H1 (cell line): ENCODE results near the gene NOL4L. TPM values are rescaled to one million over a fixed set of nuclear protein-coding genes. Genes with fewer than 3 reads are reported as not detected.

Source experiments
- CBX8 ChIP-seq: fragments of 300-800, 300-1000 bp; sonication (generic); IDR thresholded peaks from 2 replicates; pipeline ENCODE4 v1.7.1; 2016; ENCODE audit warnings: low read depth, low read length, borderline replicate concordance
- CHD1 ChIP-seq: IDR thresholded peaks from 2 replicates; pipeline ENCODE4 v1.6.1; 2012; ENCODE audit warnings: low read depth, low read length, improper control_type of control experiment
- JUN ChIP-seq: IDR thresholded peaks from 2 replicates; pipeline ENCODE4 v1.6.1; 2011; ENCODE audit warnings: low read depth, mild to moderate bottlenecking, improper control_type of control experiment, low read length
- SP2 ChIP-seq: IDR thresholded peaks from 2 replicates; pipeline ENCODE4 v1.6.1; 2012; ENCODE audit warnings: mild to moderate bottlenecking, low read length, inconsistent platforms
- polyA plus RNA-seq, 7 experiments: library from polyadenylated mRNA; depleted of rRNA in 3 of 7; stranded (reverse) in 5 of 7; unstranded in 2 of 7; fragments of >200 nt in 5 of 7; fragments of 200-250 nt in 2 of 7; gene quantifications; 1 replicate in 5 of 7; 2 replicates in 1 of 7; 4 replicates in 1 of 7; pipeline versions ENCODE4 v1.2.1 to v1.2.3, GENCODE V29; 2011 to 2013; ENCODE audit warnings: missing spikeins in 2 of 7, mixed read lengths in 2 of 7
- total RNA-seq: library from RNA; stranded (reverse); fragmentation: NEBNext Ultra II Directional; extraction: Animal tissue kit (Norgen Biotek cat#: 25700); gene quantifications from 2 replicates; pipeline ENCODE4 v1.2.1, GENCODE V29; 2021
- TF ChIP-seq, protein P1 (sequence below): fragments of 300-600 bp; sonication (generic); IDR thresholded peaks from 2 replicates; pipeline ENCODE4 v1.7.1; 2012; ENCODE audit warnings: low read length, moderate library complexity, mild to moderate bottlenecking, inconsistent platforms; ENCODE audit not compliant: insufficient replicate concordance
- TF ChIP-seq, protein P2 (sequence below): IDR thresholded peaks from 2 replicates; pipeline ENCODE4 v1.6.1; 2011; ENCODE audit warnings: low read length, improper control_type of control experiment

The NOL4L gene
- total and polyA plus RNA-seq, 2 of the 8 experiments (the other 6 are each of a cell fraction or from before 2014, with no cell fraction given): 15.3 to 23.7 TPM

DNA sequence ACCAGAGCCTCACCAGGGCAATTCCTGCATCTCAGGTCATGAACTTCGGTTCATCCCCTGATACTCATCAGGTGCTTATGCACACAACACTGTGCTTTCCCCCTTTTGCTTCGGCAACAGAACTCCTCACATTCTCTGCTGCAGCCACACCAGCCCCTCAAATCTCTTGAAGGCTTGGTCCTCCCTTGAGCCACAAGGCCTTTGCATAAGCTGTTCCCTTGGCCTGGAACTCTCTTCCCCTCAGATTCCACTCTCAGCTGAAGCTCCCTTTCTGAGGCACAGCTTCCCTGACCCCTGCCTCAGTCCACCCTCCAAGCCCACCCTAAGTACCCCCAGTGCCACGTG, 76.4 kb downstream of the NOL4L start (continued):
- TF ChIP-seq, protein P1, sequence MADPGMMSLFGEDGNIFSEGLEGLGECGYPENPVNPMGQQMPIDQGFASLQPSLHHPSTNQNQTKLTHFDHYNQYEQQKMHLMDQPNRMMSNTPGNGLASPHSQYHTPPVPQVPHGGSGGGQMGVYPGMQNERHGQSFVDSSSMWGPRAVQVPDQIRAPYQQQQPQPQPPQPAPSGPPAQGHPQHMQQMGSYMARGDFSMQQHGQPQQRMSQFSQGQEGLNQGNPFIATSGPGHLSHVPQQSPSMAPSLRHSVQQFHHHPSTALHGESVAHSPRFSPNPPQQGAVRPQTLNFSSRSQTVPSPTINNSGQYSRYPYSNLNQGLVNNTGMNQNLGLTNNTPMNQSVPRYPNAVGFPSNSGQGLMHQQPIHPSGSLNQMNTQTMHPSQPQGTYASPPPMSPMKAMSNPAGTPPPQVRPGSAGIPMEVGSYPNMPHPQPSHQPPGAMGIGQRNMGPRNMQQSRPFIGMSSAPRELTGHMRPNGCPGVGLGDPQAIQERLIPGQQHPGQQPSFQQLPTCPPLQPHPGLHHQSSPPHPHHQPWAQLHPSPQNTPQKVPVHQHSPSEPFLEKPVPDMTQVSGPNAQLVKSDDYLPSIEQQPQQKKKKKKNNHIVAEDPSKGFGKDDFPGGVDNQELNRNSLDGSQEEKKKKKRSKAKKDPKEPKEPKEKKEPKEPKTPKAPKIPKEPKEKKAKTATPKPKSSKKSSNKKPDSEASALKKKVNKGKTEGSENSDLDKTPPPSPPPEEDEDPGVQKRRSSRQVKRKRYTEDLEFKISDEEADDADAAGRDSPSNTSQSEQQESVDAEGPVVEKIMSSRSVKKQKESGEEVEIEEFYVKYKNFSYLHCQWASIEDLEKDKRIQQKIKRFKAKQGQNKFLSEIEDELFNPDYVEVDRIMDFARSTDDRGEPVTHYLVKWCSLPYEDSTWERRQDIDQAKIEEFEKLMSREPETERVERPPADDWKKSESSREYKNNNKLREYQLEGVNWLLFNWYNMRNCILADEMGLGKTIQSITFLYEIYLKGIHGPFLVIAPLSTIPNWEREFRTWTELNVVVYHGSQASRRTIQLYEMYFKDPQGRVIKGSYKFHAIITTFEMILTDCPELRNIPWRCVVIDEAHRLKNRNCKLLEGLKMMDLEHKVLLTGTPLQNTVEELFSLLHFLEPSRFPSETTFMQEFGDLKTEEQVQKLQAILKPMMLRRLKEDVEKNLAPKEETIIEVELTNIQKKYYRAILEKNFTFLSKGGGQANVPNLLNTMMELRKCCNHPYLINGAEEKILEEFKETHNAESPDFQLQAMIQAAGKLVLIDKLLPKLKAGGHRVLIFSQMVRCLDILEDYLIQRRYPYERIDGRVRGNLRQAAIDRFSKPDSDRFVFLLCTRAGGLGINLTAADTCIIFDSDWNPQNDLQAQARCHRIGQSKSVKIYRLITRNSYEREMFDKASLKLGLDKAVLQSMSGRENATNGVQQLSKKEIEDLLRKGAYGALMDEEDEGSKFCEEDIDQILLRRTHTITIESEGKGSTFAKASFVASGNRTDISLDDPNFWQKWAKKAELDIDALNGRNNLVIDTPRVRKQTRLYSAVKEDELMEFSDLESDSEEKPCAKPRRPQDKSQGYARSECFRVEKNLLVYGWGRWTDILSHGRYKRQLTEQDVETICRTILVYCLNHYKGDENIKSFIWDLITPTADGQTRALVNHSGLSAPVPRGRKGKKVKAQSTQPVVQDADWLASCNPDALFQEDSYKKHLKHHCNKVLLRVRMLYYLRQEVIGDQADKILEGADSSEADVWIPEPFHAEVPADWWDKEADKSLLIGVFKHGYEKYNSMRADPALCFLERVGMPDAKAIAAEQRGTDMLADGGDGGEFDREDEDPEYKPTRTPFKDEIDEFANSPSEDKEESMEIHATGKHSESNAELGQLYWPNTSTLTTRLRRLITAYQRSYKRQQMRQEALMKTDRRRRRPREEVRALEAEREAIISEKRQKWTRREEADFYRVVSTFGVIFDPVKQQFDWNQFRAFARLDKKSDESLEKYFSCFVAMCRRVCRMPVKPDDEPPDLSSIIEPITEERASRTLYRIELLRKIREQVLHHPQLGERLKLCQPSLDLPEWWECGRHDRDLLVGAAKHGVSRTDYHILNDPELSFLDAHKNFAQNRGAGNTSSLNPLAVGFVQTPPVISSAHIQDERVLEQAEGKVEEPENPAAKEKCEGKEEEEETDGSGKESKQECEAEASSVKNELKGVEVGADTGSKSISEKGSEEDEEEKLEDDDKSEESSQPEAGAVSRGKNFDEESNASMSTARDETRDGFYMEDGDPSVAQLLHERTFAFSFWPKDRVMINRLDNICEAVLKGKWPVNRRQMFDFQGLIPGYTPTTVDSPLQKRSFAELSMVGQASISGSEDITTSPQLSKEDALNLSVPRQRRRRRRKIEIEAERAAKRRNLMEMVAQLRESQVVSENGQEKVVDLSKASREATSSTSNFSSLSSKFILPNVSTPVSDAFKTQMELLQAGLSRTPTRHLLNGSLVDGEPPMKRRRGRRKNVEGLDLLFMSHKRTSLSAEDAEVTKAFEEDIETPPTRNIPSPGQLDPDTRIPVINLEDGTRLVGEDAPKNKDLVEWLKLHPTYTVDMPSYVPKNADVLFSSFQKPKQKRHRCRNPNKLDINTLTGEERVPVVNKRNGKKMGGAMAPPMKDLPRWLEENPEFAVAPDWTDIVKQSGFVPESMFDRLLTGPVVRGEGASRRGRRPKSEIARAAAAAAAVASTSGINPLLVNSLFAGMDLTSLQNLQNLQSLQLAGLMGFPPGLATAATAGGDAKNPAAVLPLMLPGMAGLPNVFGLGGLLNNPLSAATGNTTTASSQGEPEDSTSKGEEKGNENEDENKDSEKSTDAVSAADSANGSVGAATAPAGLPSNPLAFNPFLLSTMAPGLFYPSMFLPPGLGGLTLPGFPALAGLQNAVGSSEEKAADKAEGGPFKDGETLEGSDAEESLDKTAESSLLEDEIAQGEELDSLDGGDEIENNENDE: no peak
- TF ChIP-seq CHD1 (no peak), JUN (no peak), SP2 (no peak), CBX8 (no peak)
- TF ChIP-seq, protein P2, sequence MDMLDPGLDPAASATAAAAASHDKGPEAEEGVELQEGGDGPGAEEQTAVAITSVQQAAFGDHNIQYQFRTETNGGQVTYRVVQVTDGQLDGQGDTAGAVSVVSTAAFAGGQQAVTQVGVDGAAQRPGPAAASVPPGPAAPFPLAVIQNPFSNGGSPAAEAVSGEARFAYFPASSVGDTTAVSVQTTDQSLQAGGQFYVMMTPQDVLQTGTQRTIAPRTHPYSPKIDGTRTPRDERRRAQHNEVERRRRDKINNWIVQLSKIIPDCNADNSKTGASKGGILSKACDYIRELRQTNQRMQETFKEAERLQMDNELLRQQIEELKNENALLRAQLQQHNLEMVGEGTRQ: no peak
